Measurements from ENCODE around the gene ARHGAP9.
A peak's percentile ranks its signal among the peaks of the same experiment; 100 is the strongest.

Gene ARHGAP9

GRCh38 chr12:57487597-57488401, 8.1 kb upstream of the ARHGAP9 start, which contains the start of gene MARS1 (continued):
- TF ChIP-seq GLIS2 (tag by site-specific recombination; IDR thresholded peaks at IDR 0.05), result no peak
- TF ChIP-seq ZNF274 (IDR thresholded peaks at IDR 0.05; ENCODE audit: low read length), result no peak
- no peak for TF ChIP-seq ZNF274 (tag by site-specific recombination; IDR thresholded peaks at IDR 0.05; ENCODE audit: borderline replicate concordance)
- TF ChIP-seq ZSCAN18 (tag by site-specific recombination; IDR thresholded peaks at IDR 0.05), result no peak
- peak; percentile 91 for TF ChIP-seq ZBTB49 (tag by site-specific recombination; IDR thresholded peaks at IDR 0.05; ENCODE audit: low read depth)
- TF ChIP-seq SP3 (tag by site-specific recombination; IDR thresholded peaks at IDR 0.05), result peak; percentile 82
- TF ChIP-seq HOXA7 (CRISPR knock-in tag; IDR thresholded peaks at IDR 0.05; ENCODE audit: borderline replicate concordance), result no peak
- peak; percentile 64 for TF ChIP-seq ZNF580 (tag by site-specific recombination; IDR thresholded peaks at IDR 0.05)
- TF ChIP-seq FEZF1 (tag by site-specific recombination; IDR thresholded peaks at IDR 0.05), result peak; percentile 49
- TF ChIP-seq ZNF354C (tag by site-specific recombination; IDR thresholded peaks at IDR 0.05; ENCODE audit: borderline replicate concordance, low read depth), result 0 out of 2 replicates have a peak, but pooled peaks have one; percentile 29
- TF ChIP-seq ZNF184 (tag by site-specific recombination; IDR thresholded peaks at IDR 0.05), result 0 out of 2 replicates have a peak, but pooled peaks have one; percentile 16
- TF ChIP-seq ZNF138 (tag by site-specific recombination; IDR thresholded peaks at IDR 0.05; ENCODE audit: borderline replicate concordance), result no peak
- TF ChIP-seq ZNF529 (tag by site-specific recombination; IDR thresholded peaks at IDR 0.05; ENCODE audit: insufficient replicate concordance), result no peak
- no peak for TF ChIP-seq SCRT1 (tag by site-specific recombination; IDR thresholded peaks at IDR 0.05; ENCODE audit: borderline replicate concordance)
- no peak for TF ChIP-seq ZNF548 (tag by site-specific recombination; IDR thresholded peaks at IDR 0.05)
- no peak for TF ChIP-seq ZNF558 (tag by site-specific recombination; IDR thresholded peaks at IDR 0.05)
- no peak for TF ChIP-seq ZBTB1 (tag by site-specific recombination; IDR thresholded peaks at IDR 0.05)
- no peak for TF ChIP-seq ZNF544 (tag by site-specific recombination; IDR thresholded peaks at IDR 0.05)
- no peak for TF ChIP-seq BCL11B (tag by site-specific recombination; IDR thresholded peaks at IDR 0.05; ENCODE audit: low read depth)
- peak; percentile 40; the same call in 1 of the 2 replicates for TF ChIP-seq PATZ1 (tag by site-specific recombination; IDR thresholded peaks at IDR 0.05)
- TF ChIP-seq ZNF639 (tag by site-specific recombination; IDR thresholded peaks at IDR 0.05), result peak; percentile 72
- TF ChIP-seq OSR2 (tag by site-specific recombination; IDR thresholded peaks at IDR 0.05), result no peak
- TF ChIP-seq ZNF48 (tag by site-specific recombination; IDR thresholded peaks at IDR 0.05), result no peak
- TF ChIP-seq ZNF324 (tag by site-specific recombination; IDR thresholded peaks at IDR 0.05), result peak; percentile 85
- TF ChIP-seq ZNF518A (tag by site-specific recombination; conservative IDR thresholded peaks at IDR 0.05; ENCODE audit: low read depth), result peak; percentile 89
- TF ChIP-seq WT1 (tag by site-specific recombination; IDR thresholded peaks at IDR 0.05), result peak; percentile 14; the same call in 1 of the 2 replicates

All from HEK293 (cell line).